Astrocyte of the cerebellum (primary cell): ENCODE data around the gene BMPR2.
"Not testable (repeated sequence)": the region's sequence is repeated elsewhere in the genome, so short reads cannot be mapped to it uniquely, and the experiment has no call there.

Experiments
- DNase-seq: peaks from one replicate; pipeline ENCODE4 v3.0.0-alpha.2; 2011; ENCODE audit warnings: low read depth
- H3K4me3 ChIP-seq: 2 replicates; pipeline ENCODE4 v1.5.1; 2011; ENCODE audit warnings: mild to moderate bottlenecking, low read depth, low read length, moderate library complexity
- in situ Hi-C: cut with HindIII; loops from 2 replicates; pipeline ENCODE4 v1.10.0; 2017; ENCODE audit warnings: low sequenced_read_pairs
- TF ChIP-seq, protein P1 (sequence below): IDR thresholded peaks from 2 replicates; pipeline ENCODE4 v1.5.1; 2012; ENCODE audit warnings: low read length, low read depth, moderate library complexity, mild to moderate bottlenecking; ENCODE audit errors: missing control alignments

The BMPR2 gene

DNA sequence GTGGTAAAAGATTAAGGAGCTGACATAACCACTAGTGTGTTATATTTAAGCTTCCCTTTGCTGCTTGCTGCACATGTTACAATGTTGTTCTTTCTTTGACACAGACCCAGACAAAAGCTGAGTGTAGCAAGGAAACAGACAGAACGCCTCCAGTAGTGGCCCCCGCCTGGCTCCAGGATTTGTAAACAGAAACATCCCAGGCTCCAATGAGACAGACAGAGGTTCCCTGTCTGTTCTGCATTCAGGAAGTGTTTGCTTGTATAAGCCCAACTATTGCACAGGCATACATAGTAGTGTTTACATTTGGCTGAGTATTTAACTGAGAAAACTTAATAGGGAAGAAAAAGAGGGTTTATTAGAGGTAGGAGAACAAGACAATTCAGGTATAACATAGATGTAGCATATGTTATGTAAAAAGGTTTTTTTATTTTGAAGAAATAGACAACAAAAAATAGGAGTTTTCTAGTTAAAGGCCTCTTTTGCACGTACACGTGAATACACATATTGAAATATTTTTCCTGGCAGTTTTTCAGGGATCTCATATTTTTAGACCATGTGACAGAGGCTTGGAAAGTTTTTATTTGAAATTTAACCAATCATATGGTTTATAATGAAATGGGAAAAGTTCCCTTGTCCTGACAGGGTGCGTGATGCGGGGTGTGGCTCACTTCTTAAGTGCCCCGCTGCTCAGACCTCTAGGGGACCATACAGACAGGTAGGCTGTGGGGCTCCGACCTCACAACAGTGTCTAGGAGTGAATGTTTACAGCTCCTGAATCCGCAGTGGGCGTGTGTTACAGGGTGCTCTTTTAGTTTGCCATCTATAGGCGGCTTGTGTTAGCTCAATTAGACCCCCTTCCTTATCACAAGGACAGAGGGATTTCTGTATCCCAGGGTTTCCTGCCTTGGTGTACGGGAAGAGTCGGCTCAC is 118.4 kb downstream of the BMPR2 start:
- no peak for DNase-seq
- no peak overlapping the region for H3K4me3 ChIP-seq
- in situ Hi-C loops: no loop called here
- TF ChIP-seq, protein P1, sequence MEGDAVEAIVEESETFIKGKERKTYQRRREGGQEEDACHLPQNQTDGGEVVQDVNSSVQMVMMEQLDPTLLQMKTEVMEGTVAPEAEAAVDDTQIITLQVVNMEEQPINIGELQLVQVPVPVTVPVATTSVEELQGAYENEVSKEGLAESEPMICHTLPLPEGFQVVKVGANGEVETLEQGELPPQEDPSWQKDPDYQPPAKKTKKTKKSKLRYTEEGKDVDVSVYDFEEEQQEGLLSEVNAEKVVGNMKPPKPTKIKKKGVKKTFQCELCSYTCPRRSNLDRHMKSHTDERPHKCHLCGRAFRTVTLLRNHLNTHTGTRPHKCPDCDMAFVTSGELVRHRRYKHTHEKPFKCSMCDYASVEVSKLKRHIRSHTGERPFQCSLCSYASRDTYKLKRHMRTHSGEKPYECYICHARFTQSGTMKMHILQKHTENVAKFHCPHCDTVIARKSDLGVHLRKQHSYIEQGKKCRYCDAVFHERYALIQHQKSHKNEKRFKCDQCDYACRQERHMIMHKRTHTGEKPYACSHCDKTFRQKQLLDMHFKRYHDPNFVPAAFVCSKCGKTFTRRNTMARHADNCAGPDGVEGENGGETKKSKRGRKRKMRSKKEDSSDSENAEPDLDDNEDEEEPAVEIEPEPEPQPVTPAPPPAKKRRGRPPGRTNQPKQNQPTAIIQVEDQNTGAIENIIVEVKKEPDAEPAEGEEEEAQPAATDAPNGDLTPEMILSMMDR: no peak

DNA sequence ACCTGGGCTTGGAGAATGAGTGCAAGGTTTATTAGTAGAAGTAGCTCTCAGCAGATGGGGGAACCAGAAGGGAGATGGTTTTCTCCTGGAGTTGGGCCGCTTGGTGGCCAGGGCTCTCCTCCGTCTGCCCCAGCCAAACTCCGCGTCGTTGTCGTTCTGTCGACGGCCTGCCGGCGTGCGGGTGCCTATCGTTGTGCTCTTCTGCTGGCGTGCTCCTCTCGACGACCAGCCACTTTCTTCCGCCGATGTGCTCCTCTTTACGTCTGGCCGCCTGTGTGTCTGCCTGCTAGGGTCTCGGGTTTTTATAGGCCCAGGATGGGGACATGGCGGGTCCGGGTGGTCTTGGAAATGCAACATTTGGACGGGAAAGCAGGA is 119.1 kb downstream of the BMPR2 start:
- no peak for DNase-seq
- TF ChIP-seq, protein P1: no peak
- in situ Hi-C loops: no loop called here
- H3K4me3 ChIP-seq: no peak overlapping the region

DNA sequence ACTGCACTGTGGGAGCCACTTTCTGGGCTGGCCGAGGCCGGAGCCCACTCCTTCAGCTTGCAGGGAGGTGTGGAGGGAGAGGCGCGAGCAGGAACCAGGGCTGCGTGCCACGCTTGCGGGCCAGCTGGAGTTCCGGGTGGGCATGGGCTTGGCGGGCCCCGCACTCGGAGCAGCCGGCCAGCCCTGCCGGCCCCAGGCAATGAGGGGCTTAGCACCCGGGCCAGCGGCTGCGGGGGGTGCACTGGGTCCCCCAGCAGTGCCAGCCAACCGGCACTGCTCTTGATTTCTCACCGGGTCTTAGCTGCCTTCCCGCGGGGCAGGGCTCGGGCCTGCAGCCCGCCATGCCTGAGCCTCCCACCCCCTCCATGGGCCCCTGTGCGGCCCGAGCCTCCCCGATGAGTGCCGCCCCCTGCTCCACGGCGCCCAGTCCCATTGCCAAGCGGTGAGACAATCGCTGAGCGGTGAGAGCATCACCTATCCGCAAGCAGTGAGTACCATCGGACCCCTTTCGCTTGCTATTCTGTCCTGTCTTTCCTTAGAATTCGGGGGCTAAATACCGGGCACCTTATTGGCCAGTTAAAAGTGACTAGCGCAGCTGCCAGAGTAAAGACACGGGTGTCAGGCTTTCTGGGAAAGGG is 120.8 kb downstream of the BMPR2 start:
- DNase-seq, in situ Hi-C loops, H3K4me3 ChIP-seq: not testable (repeated sequence)

DNA sequence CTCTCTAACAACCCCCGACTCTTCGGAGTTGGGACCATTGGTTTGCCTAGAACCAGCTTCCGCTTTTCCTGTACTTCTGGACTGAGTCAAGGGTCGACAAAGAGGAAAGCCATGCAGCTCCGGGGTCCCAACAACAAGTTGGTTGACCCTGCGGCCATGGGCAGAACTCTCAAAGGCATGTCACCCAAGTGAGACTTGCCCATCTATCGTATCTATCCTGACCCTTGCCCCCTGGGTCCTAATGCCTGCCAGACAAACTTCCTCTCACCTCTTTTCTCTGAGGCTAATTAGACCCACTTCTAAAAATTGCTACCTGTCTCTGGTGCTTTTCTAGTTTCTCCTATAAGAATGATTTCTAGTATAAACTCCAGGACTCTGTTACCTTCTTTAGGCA is 121.3 kb downstream of the BMPR2 start:
- H3K4me3 ChIP-seq, DNase-seq, in situ Hi-C loops: not testable (repeated sequence)

DNA sequence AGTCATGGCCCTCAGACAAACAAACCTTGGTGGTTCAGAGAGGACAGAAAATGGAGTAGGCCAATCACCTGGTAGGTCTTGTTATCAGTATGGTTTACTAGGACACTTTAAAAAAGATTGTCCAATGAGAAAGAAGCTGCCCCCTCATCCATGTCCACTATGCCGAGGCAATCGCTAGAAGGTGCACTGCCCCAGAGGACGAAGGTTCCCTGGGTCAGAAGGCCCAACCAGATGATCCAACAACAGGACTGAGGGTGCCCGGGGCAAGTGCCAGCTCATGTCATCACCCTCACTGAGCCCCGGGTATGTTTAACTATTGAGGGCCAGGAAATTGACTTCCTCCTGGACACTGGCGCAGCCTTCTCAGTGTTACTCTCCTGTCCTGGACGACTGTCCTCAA is 123.7 kb downstream of the BMPR2 start:
- in situ Hi-C loops, DNase-seq, H3K4me3 ChIP-seq: not testable (repeated sequence)

DNA sequence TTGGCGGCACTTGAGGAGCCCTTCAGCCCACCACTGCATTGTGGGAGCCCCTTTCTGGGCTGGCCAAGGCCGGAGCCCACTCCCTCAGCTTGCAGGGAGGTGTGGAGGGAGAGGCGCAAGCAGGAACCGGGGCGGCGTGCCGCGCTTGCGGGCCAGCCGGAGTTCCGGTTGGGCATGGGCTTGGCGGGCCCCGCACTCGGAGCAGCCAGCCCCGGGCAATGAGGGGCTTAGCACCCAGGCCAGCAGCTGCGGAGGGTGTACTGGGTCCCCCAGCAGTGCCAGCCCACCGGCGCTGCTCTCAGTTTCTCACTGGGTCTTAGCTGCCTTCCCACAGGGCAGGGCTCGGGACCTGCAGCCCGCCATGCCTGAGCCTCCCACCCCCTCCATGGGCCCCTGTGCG is 127.1 kb downstream of the BMPR2 start:
- in situ Hi-C loops, H3K4me3 ChIP-seq, DNase-seq: not testable (repeated sequence)

DNA sequence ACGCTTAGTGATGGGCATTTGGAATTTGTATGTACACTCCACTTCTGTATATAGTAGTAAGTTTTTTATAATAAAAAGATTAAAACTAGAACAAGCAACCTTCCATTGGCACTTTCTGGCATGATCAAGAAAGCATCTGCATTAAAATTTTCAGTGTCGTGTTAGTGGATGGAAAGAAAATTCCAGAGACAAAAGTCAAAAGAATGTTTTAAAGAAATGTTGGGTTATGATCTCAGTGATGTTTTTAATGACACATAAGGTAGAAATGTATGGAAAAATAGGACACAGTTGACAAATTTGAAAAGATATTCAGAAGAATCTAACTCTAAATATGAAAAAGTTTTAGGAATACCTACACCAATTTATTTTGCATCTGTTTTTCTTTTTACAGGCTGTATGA is 132.6 kb downstream of the BMPR2 start:
- no peak overlapping the region for H3K4me3 ChIP-seq
- in situ Hi-C loops: no loop called here
- TF ChIP-seq, protein P1: no peak
- no peak for DNase-seq

DNA sequence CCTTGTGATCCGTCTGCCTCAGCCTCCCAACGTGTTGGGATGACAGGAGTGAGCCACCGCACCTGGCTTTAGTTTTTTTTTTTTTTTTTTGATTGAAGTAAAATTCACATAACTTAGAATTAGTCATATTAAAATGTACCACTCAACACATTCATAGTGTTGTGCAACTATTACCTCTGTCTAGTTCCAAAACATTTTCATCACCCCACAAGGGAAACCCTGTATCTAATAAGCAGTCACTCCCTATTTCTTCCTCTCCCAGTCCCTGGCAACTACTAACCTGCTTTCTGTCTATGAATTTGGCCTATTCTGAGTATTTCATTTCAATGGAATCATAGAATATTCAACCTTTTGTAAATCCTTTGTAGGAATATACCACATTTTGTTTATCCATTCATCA is 134.8 kb downstream of the BMPR2 start:
- in situ Hi-C loops: no loop called here
- H3K4me3 ChIP-seq: no peak overlapping the region
- no peak for DNase-seq
- TF ChIP-seq, protein P1: no peak
